Stimulated activated CD8-positive, alpha-beta memory T cell treated with anti-CD3 and anti-CD28 coated beads, Interleukin-2, amount 100 ng/mL, for 1 hour (primary cell): ENCODE measurements around the gene RALY.
A peak's percentile ranks its signal among the peaks of the same experiment; 100 is the strongest.

Source experiments
- DNase-seq, 2 donors: peaks; one replicate each; pipeline ENCODE4 v3.0.0-alpha.2; 2020; ENCODE audit warnings: low read depth in 2 of 2

Gene RALY

DNA sequence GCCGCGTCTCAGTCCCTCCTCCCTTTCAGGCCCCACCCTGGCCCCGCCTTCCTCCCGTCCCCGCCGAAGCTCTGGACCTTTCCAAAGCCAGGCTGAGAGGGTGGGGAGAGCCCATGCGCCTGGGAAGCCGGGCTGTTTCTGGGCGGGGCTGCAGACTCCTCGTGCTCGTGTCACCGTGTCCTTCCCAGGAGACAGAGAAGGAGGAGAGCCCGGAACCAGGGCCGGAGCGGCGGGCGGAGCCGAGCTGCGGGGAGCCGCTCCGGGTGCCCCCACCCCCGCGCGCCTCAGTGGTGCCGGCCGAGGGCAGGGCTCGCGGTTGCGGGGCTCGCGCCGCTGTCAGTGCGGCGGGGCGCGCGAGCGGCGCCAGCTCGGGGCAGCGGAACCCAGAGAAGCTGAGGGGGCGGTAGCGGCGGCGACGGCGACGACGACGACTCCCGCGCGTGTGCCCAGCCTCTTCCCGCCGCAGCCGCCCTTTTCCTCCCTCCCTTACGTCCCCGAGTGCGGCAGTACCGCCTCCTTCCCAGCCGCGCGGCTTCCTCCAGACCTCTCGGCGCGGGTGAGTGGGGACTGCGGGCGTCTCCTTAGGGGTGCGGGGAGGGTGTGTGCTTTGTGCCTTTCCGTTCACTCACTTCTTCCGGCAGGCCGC lies at the start of gene RALY:
Gene RALY, plus strand, starts transcription at position 336 of the 646 bp plus-strand sequence. CDS start 78,164 bp downstream, outside the sequence.
- DNase-seq: peak; percentile 90 to 95

DNA sequence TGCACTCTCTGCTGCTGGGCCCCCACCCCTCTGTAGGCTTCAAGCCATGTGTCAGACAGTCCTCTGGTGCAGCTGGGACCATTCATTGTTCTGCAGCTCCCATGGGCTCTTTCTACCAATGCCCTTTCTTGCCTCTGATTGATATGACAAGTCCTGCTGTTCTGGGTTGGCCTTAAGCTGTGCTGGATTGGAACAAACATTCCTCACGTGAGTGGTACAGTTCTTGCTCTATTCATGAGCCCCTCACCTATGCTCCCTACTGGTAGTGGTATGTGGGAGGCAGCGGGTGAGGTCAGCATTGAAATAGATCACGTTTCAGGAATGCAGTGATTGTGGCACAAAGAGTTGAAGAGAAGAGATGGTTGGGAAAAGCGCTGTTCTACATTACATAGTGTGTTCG lies 48.8 kb upstream of the RALY start:
- DNase-seq: no peak

DNA sequence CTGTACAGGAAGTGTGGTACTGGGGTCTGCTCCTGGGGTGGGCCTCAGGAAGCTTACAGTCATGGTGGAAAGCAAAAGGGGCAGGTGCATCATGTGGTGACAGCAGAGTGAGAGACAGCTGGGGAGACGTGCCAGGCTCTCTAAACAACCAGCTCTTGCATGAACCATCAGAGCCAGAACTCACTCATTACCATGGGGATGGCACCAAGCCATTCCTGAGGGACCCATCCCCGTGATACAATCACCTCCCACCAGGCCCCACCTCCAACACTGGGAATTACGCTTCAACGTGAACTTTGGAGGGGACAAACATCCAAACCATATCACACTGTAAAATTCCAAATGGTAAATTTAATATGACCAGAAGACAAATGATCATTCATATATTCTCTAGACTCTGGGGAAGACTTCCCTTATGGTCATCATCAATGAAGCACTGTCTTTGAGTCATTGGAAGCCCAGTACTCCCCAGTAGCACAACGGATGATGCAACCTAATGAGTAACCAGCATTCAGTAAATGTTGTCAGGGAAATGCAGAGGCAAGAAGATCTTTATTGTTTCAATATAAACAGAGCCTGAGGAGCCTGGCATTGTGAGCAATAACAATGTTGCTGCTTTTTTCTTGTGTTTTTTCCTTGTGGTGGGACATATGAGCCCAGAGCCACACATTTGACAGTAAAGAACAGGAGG lies 48.2 kb upstream of the RALY start:
- DNase-seq: no peak

DNA sequence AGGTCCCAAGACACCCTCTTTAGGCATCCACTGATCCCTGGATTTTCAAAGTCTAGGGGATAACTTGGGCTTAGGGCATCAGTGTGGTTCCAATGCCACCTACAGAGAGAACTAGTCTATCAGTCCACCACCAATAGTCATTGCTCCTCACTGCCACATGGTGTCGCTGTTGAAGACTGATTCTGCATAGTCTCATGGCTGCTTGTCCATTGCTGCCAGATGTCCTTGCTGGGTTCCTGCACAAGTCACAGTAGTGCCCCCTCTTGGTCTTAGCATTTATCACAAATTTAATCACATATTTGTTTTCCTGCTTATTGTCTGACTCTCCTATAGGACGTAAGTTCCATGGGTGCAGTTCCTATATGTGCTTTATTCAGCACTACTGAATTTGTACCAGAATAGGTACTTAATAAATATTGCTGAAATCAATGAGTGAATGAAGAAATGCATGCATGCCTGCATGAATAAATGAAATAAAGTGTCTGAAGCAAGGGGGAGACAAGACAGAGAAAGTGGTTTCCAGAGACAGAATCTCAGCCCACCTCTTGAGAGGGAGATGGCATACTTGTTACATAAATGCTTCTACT lies 45.9 kb upstream of the RALY start:
- peak in 1 of 2 donors; percentile 6 for DNase-seq

DNA sequence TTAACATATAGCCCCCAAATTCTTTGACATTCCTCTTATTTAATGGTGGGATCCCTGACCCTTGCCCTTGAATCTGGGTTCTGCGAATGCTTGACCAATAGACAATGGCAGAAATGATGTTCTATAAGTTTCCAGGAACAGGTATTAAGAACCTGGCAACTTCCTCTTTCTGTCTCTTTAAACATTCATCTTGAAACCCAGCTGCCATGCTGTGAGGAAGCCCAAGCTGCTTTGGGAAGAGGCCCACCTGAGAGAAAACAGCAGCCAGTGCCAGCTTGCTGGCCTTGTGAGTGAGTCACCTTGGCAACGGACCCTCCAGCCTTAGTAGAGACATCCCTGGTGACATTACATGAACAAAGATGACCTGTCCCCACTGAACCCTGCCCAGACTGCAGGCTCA lies 45.2 kb upstream of the RALY start:
- DNase-seq: no peak

DNA sequence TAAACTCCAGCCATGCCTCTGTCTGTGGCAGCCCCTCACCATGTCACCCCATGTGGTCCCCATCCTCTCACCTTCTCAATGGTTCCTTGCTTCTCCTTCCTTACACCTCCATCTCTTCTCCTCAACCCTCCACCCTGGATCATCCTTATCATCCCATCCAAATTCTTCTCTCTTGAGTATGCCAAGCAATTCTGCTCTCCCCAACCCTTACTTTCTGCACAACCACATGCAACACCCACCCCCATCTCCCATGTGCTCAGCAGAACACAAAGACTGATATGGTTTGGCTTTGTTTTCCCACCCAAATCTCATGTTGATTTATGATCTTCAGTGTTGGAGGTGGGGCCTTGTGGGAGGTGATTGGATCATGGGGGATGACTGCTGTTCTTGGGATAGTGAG lies 42.5 kb upstream of the RALY start:
- no peak for DNase-seq

DNA sequence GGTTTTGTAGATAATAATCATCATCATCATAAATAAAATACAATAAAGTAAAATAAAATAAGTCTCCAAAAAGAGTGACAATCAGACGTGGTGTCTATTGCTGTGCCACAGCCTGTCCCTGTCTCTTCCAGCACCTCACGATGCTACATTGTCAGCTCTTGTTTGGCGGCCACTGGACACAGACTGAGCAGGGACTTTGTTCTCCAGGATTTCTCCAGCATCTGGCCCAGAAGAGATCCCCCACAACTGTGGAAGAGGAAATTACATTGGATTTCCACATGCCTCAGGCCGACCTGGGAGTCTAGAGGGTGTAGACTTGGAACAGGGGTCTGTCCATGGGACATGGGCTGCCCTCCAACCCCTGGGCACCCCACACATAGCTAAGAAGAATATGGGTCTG lies 39.2 kb upstream of the RALY start:
- DNase-seq: no peak

DNA sequence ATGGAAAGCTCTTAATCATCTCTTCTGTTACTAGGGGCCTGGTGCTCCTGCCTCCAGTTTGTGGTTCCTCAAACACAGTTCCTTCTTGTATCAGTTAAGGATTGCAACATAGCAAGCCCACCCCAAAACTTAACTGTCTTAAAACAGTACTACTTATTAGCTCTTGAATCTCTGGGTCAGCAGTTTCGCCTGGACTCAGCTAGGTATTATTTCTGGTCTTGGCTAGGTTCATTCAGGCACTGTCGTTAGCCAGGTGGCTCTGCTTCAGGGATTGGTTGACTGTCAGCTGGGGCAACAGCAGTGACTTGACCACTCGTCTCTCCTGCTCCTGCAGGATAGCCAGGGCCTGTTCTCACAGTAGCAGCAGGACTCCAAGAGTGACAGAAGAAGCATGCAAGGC lies 30.0 kb upstream of the RALY start:
- DNase-seq: no peak

DNA sequence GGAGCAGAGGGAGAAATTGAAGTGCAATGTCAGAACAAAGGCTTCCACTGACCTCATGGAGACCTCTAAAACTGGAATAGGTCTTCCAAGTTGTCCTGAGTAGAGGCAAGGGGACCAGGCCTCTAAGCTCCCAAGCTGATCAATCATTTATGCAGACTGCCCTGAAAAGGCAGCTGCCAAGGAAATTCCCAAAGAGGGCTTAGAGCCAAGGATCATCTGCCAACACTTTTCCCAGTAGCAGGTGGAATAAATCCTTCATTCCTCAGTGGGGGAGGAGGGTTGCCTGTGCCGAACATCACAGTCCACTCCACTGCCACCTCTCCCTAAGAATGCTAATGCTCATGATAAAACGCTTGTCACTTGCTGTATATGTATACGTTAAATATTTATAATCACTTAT lies 29.3 kb upstream of the RALY start:
- DNase-seq: no peak

DNA sequence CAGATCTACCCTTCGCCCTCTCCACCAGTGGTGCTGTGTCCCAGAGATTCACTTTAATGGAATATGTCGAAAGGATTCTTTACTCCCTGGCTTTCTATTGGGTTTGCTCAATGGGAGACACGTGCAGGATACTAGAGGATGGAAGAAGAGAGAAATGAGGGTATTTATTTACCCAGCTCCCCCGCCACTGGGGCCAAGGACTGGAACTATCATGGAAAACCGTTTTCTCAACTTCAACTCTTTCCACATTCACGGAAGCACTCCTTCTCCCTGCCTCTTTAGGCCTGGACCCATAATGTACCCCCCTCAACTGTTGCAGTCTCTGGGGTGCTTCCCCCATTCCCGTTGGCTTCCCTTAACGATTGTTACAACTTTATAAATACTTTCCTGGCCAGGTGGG lies 26.6 kb upstream of the RALY start:
- DNase-seq: no peak

DNA sequence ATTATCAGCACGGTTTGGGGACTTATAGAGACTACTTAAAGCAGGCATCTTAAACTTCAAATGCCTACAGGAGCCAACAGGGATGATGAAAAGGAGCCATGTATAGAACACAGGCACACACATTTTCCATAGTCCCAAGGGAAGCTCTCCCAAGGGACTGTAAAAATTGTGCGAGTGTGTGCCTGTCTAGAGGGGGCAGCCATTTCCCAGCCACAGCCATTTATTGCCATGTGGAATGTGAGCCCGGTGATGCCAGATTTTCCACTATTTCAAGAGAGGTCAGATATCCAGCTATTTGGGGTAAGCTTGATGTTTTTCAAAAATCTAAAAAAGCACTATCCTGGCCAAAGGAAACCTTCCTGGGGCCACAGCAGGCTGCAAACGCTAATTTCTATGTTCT lies 24.1 kb upstream of the RALY start:
- DNase-seq: no peak

DNA sequence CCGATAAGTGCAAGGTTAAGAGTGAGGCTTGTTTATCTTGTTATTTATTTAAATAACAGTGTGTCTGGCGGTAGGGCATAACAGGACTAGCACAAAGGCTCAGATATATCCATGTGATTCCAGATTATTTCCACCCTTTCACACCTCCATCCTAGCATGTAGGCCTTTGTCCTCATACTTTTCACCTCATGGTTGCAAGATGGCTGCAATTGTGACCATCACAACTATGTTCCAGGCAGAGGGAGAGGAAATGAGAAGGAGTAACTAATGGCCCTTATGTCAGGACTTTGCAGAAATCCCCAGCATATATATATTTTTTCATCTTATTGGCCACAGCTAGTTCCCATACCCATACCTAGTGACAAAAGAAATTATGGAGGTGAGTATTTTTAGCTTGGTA lies 23.5 kb upstream of the RALY start:
- no peak for DNase-seq

DNA sequence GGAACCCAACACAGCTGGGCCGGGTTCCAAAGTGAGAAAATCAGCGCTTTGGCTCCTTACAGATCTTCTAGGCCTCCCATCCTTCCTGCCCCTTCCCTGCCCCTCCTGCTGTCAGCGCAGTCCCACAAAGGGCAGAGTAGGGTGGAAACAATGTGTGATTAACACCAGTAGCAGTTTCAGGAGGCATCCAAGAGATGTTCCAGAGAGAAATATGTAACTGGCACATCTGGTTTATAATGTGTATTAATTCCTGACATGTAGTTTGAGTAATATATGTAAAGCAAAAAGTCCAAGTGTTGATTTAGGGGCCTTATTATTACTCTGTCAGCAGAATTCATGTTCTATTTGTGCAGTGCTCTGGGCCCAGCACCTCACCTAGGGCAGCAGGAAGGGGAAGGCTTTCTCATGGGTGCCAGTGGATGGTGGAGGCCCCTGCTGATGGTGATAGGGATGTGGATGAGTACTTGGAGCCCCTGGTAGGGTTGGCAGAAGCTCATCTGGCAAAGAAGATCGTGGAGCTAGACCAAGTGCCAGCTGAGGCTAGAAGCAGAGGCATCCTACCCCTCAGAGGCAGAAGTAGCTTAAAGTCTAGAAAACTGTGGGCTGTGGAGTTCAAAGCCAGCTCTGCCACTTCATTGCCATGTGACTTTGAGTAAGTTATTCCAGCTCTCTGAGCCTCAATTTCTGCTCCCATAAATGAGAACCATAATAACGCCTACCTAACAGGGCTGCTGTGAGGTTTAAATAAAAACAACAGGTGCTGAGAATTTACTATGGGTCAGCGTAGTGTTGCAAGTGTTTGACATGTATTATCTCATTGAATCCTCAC lies 22.4 kb upstream of the RALY start:
- DNase-seq: no peak

DNA sequence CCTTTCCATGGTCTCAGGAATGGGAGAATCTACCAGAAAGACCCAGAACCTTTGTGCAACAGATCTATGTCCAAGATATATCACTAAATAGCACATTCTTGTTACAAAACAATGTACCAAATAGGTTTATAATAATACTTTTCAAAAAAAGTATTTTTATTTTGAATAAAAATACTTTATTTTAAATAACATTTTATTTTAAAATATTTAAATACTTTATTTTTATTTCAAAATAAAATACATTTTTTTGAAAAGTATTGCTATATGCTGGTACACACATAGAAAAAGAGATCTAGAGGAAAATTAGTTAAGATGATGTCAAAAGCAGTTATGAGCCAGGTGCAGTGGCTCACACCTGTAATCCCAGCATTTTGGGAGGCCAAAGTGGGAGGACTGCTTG lies 16.8 kb upstream of the RALY start:
- no peak for DNase-seq

DNA sequence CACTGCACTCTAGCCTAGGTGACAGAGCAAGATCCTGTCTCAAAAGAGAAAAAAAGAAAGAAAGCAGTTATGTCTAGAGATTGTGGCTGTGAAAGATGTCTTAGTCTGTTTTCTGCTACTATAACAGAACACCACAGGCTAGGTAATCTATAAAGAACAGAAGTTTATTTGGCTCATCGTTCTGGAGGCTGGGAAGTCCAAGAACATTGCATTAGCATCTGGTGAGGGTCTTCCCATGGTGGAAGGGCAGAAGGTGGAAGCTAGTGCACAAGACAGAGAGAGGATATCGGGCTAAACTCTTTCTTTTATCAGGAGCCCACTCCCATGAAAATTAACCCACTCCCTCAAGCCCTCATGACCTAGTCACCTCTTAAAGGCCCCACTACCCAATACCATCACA lies 16.2 kb upstream of the RALY start:
- DNase-seq: no peak

DNA sequence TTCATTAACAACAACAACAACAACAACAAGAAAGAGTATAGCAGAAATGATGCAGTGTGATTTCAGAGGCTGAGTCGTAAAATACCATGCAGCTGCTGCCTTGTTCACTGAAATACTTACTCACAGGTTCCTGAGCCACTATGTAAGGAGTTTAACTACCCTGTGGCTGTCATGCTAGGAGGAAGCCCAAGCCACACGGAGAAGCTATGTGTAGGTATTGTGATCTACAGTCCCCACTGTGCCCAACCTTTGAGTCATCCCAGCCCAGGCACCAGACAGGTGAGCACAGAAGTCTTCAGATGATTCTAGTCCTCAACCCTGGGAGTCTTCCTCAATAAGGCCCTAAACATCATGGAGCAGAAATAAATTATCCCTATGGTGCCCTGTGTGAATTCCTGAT lies 14.6 kb upstream of the RALY start:
- no peak for DNase-seq

DNA sequence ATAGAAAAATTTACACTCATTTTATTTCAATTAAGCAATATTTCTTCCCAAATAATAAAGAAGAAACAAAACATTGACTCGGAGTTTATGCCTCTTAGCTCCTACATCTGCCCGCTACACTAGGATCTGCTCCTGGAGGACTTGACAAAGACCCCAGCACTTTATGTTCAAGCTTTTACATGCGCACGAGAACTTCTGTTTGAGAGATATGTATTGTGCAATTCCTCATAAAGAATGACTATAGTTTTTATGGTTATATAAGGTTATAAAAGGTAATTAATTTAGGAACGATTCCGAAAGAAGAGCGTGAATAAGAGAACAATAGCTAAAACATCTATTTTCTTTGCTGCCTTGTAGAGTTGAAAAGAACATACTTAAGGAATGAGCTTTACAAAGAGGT lies 12.4 kb upstream of the RALY start:
- no peak for DNase-seq

DNA sequence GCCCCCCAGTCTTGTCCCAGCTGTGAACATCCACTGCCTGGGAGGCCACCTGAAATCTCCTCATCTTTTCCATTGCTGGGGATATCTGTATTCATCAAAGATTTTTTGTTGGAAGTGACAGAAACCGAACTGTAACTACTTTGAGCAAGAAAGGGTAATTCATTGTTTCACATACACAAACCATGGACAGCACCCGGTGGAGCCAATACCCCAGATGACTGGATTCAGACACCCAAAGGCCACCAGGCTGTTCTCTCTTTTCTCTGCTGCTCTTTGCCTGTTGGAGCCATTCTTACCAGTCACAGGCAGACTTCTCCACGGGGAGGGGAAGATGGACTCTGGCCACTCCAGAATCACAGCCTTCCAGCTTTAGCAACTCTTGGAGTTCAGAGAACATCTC lies 11.7 kb upstream of the RALY start:
- DNase-seq: no peak

DNA sequence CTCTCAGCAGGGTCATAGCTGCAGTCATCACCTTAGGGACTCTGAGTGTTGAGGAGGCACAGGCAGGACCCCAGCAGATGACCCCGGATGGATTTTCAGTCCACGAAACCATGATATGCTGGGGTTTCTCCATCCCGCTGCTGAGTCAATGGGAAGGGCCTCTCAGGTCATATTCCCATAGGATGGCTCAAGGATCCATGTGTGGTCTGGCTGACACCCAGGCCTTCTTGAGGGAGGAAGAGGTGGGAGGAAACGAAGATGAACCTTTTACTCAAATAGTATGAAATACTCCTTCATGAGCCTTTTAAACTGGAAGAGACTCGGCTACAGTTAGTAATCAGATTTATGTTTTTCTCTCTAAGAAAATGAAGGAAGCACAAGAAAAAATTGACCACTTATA lies 10.3 kb upstream of the RALY start:
- no peak for DNase-seq

DNA sequence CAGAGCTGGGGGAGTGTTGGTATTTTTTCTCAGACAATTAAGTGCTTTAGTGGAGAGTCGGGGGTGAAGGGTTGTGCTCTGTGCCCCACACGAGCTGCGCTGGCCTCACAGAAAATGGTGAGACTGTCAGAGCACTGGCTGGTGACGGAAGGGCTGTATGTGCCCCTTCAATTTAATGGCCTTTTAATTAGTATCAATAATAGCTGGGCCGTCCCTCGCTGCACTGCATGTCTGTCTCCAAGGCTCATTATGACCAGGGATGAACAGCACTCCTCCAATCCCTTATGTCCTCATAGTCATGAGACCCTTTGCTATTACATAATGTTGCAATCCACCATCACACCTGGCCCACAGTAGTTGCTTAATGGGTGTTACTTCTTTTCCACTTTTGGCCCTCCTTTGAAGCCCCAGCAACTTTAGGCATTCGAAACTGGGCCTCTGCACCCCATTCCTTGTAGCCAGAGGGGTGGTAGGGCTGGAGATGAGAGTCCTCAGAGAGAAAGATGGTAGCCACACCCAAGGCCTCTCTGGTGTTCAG lies 9.5 kb upstream of the RALY start:
- no peak for DNase-seq

DNA sequence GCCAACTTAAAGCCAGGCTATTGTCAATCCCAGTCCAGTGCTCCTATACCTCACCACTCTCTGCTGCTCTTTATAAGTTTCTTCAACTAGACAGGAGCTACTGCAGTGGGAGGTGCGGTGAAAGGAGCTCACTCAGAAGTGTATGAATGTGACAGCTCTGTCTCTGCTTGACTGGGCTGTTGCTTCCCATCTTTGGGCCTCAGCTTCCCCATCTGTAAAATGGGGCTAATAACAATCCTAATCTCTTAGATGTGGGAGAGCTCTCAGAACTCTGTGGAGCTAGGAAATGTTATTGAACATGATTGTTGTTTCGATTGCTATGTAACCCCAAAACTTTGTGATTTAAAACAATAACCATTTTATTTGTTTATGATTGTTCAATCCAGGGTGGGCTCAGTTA lies 8.4 kb upstream of the RALY start:
- DNase-seq: no peak

DNA sequence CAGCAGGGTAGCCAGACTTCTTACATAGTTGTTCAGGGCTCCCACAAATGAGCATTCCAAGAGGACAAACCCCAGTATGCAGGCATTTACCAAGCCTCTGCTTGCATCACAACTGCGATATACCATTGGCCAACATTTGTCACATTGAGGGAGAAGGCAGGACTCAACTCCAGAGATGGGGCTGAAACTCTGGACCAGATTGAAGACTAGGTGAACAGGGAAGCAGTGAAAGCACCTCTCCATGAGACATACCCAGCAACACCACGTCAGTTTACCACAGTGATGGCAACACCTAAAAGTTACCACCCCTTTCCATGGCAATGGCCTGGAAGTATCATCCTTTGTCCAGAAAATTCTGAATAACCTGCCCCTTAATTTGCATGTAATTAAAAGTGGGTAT lies 7.9 kb upstream of the RALY start:
- no peak for DNase-seq
